Thyroid gland (tissue), 4 donors: Measurements from ENCODE around the gene ASPG. TPM values are rescaled to one million over a fixed set of nuclear protein-coding genes. Genes with fewer than 3 reads are reported as not detected.

Experiments
- DNase-seq, 2 donors: peaks; one replicate each; pipeline ENCODE4 v3.0.0-alpha.2; 2019
- H3K27ac ChIP-seq, 3 donors: fragments of 200-600 bp; sonication (generic); 1 replicate in 2 of 3; 2 replicates in 1 of 3; pipeline ENCODE4 v1.5.1; 2016 to 2019; ENCODE audit warnings: mild to moderate bottlenecking in 1 of 3, moderate library complexity in 1 of 3
- H3K27me3 ChIP-seq: fragments of 200-600 bp; sonication (generic); one replicate; pipeline ENCODE4 v1.5.1; 2019
- H3K36me3 ChIP-seq, 2 donors: fragments of 200-600 bp; sonication (generic); one replicate each; pipeline ENCODE4 v1.5.1; 2016 to 2019
- H3K4me1 ChIP-seq, 2 donors: fragments of 200-600 bp; sonication (generic); one replicate each; pipeline ENCODE4 v1.5.1; 2017 to 2019
- H3K4me3 ChIP-seq, 3 donors: fragments of 200-600 bp; sonication (generic); replicated peaks in 1 of 3; 1 replicate in 2 of 3; 2 replicates in 1 of 3; pipeline ENCODE4 v1.5.1; 2016; ENCODE audit warnings: mild to moderate bottlenecking in 1 of 3
- H3K9me3 ChIP-seq: fragments of 200-600 bp; sonication (generic); one replicate; pipeline ENCODE4 v1.5.1; 2017
- POLR2A ChIP-seq, 2 donors: fragments of 450-650 bp; IDR thresholded peaks; one replicate each; pipeline ENCODE4 v1.6.1; 2017; ENCODE audit warnings: antibody characterized with exemption in 2 of 2, mild to moderate bottlenecking in 2 of 2, moderate library complexity in 1 of 2
- WGBS, 2 donors: methylation state at CpG; one replicate each; pipeline ENCODE4 v1.1.5; 2017; 5-methylcytosine and 5-hydroxymethylcytosine counted together
- intact Hi-C: fragments of 100-400 bp; cut with DNase I; formaldehyde crosslinking; loops from one replicate; pipeline ENCODE4 v1.15.1; 2023
- total RNA-seq, 4 donors: library from RNA; depleted of rRNA; stranded (reverse); fragments of >200 nt; gene quantifications; one replicate each; pipeline ENCODE4 v1.2.3, GENCODE V29; 2016
- TF ChIP-seq, protein P1 (sequence below), 6 experiments: fragments of 200-600 bp in 3 of 6; fragments of 450-650 bp in 3 of 6; sonication (generic) in 3 of 6; IDR thresholded peaks; one replicate each; pipeline ENCODE4 v1.5.1; 2016 to 2019; ENCODE audit warnings: antibody characterized with exemption in 6 of 6, mild to moderate bottlenecking in 2 of 6, inconsistent platforms in 1 of 6, moderate library complexity in 1 of 6

The ASPG gene
- total RNA-seq, 4 donors from 2014 or later = 7.5 to 24.0 (median 15.2) TPM

DNA sequence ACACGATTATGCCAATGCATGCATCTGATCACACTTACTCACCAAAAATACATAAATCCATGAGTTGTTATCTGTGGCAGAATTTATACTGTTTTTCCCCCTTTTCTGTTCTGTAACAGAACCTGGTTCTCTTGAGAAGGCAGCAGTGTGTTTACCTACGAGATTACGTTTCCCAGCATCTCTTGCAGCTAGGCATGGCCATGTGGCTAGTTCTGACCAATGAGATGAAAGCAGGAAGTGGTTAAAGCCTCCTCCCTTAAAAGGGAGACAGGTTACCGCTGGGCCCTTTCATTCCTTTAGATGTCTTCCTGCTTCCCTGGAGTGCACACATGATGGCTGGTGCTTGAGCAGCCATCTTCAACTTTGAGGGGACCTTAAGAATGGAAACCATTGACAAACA lies 11.7 kb upstream of the ASPG start:
- H3K36me3 ChIP-seq = no peaks in the 10 kb centered on the region
- no peak overlapping the region for H3K4me3 ChIP-seq
- WGBS, 2 donors = 70% methylated on average over 4 of the region's 4 CpGs
- H3K27ac ChIP-seq = no peak overlapping the region
- H3K4me1 ChIP-seq = peaks cover 5 to 18% of the 10 kb centered on the region in 2 donors
- no peak for DNase-seq
- intact Hi-C loops = no loop called here
- H3K27me3 ChIP-seq = no peaks in the 10 kb centered on the region
- no peaks in the 10 kb centered on the region for H3K9me3 ChIP-seq
- no peak for TF ChIP-seq POLR2A (IDR thresholded peaks at IDR 0.05)
- TF ChIP-seq, protein P1, sequence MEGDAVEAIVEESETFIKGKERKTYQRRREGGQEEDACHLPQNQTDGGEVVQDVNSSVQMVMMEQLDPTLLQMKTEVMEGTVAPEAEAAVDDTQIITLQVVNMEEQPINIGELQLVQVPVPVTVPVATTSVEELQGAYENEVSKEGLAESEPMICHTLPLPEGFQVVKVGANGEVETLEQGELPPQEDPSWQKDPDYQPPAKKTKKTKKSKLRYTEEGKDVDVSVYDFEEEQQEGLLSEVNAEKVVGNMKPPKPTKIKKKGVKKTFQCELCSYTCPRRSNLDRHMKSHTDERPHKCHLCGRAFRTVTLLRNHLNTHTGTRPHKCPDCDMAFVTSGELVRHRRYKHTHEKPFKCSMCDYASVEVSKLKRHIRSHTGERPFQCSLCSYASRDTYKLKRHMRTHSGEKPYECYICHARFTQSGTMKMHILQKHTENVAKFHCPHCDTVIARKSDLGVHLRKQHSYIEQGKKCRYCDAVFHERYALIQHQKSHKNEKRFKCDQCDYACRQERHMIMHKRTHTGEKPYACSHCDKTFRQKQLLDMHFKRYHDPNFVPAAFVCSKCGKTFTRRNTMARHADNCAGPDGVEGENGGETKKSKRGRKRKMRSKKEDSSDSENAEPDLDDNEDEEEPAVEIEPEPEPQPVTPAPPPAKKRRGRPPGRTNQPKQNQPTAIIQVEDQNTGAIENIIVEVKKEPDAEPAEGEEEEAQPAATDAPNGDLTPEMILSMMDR (IDR thresholded peaks at IDR 0.05) = no peak

- no peaks in the 10 kb centered on the region for H3K27me3 ChIP-seq
- peak; percentile 35 to 37 for DNase-seq
- no peaks in the 10 kb centered on the region for H3K36me3 ChIP-seq
- 22 to 23% methylated on average over 6 of the region's 6 CpGs for WGBS, 2 donors
- TF ChIP-seq, protein P1 (IDR thresholded peaks at IDR 0.05) = peak; percentile 15 to 73 (median 52)
- no peak for TF ChIP-seq POLR2A (IDR thresholded peaks at IDR 0.05)
- H3K4me1 ChIP-seq = peaks cover 5 to 18% of the 10 kb centered on the region in 2 donors
- intact Hi-C loops = no loop called here
- H3K27ac ChIP-seq = peak overlapping the region in 1 of 3 donors; percentile 33
- no peaks in the 10 kb centered on the region for H3K9me3 ChIP-seq
- H3K4me3 ChIP-seq = no peak overlapping the region
These were observed 9.9 kb upstream of the ASPG start for GRCh38 chr14:104075530-104076151.

DNA sequence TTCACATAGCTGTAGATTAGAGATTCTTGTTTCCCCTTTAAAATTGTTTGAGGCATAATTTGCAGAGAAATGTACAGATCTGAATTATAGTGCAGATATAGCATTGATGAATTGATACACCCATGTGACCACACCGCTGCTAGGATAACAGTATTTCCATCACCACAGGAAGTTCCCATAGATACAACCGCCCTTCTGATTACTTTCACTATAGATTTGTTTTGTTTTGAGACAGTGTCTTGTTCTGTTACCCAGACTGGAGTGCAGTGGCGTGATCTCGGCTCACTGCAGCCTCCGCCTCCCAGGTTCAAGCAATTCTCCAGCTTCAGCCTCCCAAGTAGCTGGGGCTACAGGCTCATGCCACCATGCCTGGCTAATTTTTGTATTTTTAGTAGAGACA lies 8.8 kb upstream of the ASPG start:
- 74 to 76% methylated on average over 5 of the region's 5 CpGs for WGBS, 2 donors
- intact Hi-C loops = no loop called here
- Histone ChIP-seq H3K36me3 (no peaks in the 10 kb centered on the region), H3K27me3 (no peaks in the 10 kb centered on the region), H3K27ac (no peak overlapping the region), H3K4me1 (peaks cover 5 to 18% of the 10 kb centered on the region in 2 donors), H3K4me3 (no peak overlapping the region), H3K9me3 (no peaks in the 10 kb centered on the region)
- no peak for DNase-seq
- TF ChIP-seq POLR2A (IDR thresholded peaks at IDR 0.05) = no peak
- TF ChIP-seq, protein P1 (IDR thresholded peaks at IDR 0.05) = no peak

GRCh38 chr14:104078031-104078455 lies 7.5 kb upstream of the ASPG start:
- Histone ChIP-seq H3K36me3 (no peaks in the 10 kb centered on the region), H3K27me3 (no peaks in the 10 kb centered on the region), H3K27ac (no peak overlapping the region), H3K4me3 (no peak overlapping the region), H3K9me3 (no peaks in the 10 kb centered on the region), H3K4me1 (peaks cover 13 to 26% of the 10 kb centered on the region in 2 donors)
- intact Hi-C loops = loop anchor here (2.0 kb wide), 1 partner anchor 53 kb away; no protein-coding TSS in a partner anchor
- WGBS, 2 donors = 0 to 2% methylated on average over 7 of the region's 7 CpGs
- peak; percentile 88 to 93 for DNase-seq
- TF ChIP-seq, protein P1 (IDR thresholded peaks at IDR 0.05) = peak; percentile 98 to 100 (median 100)
- TF ChIP-seq POLR2A (IDR thresholded peaks at IDR 0.05) = no peak
